Neuron (in vitro differentiated cells): ENCODE data around the gene SEC23A.
"Not testable (repeated sequence)": the region's sequence is repeated elsewhere in the genome, so short reads cannot be mapped to it uniquely, and the experiment has no call there.

Experiments used
- H2AFZ ChIP-seq: one replicate; pipeline ENCODE4 v1.6.1; 2013; ENCODE audit warnings: low read depth, mild to moderate bottlenecking, inconsistent platforms, low read length, moderate library complexity
- H3K27me3 ChIP-seq: one replicate; pipeline ENCODE4 v1.6.1; 2013; ENCODE audit warnings: low read length; ENCODE audit not compliant: insufficient read depth
- H3K36me3 ChIP-seq: one replicate; pipeline ENCODE4 v1.6.1; 2013; ENCODE audit warnings: low read length; ENCODE audit not compliant: insufficient read depth
- H3K4me1 ChIP-seq: one replicate; pipeline ENCODE4 v1.6.1; 2013; ENCODE audit warnings: low read length; ENCODE audit not compliant: insufficient read depth
- H3K4me3 ChIP-seq: 2 replicates; pipeline ENCODE4 v1.5.1; 2013; ENCODE audit warnings: mild to moderate bottlenecking, low read length, moderate library complexity
- H3K9me3 ChIP-seq: one replicate; pipeline ENCODE4 v1.6.1; 2013; ENCODE audit warnings: low read length

The SEC23A gene

DNA sequence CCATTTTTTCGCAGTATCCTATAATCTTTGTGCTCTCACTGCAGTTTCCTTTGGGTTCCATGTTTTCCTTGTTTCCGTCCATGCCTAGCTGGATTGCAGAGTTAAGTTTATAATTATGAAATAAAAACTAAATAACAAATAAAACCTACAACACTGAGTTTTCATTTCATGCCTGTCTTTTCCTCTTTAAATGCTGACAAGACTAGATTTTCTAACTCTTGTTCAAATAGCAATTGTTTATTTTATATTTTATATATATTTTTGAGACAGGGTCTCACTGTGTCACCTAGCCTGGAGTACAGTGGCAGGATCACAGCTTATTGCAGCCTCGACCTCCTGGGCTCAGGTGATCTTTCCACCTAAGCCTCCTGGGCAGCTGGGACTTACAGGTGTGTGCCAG is 5.8 kb upstream of the SEC23A start:
- H2AFZ ChIP-seq, result no peak overlapping the region
- peaks cover 8% of the 10 kb centered on the region for H3K4me1 ChIP-seq
- no peak overlapping the region for H3K4me3 ChIP-seq
- no peaks in the 10 kb centered on the region for H3K27me3 ChIP-seq
- H3K36me3 ChIP-seq, result no peaks in the 10 kb centered on the region
- no peaks in the 10 kb centered on the region for H3K9me3 ChIP-seq

DNA sequence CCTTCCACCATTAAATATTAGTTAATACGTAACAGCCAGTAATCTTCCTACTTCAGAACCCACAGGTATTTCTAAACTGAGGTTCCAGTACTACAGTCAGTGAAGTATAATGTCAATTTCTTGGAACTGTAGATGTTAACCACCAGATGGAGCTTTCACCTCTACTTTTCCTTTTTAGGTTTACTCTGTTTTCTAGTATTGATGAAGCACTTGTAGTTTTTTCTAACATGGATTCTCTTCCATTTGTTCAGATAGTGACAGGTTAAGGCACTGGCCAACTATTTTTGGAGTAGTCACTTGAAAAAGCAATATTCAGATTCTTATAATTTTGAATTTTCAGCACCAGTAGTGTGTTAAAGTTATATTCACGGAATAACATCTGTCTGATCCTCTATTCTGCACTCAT is 4.6 kb upstream of the SEC23A start:
- Histone ChIP-seq H3K4me3 (no peak overlapping the region), H2AFZ (no peak overlapping the region), H3K9me3 (no peaks in the 10 kb centered on the region), H3K27me3 (no peaks in the 10 kb centered on the region), H3K36me3 (no peaks in the 10 kb centered on the region), H3K4me1 (peaks cover 8% of the 10 kb centered on the region)

DNA sequence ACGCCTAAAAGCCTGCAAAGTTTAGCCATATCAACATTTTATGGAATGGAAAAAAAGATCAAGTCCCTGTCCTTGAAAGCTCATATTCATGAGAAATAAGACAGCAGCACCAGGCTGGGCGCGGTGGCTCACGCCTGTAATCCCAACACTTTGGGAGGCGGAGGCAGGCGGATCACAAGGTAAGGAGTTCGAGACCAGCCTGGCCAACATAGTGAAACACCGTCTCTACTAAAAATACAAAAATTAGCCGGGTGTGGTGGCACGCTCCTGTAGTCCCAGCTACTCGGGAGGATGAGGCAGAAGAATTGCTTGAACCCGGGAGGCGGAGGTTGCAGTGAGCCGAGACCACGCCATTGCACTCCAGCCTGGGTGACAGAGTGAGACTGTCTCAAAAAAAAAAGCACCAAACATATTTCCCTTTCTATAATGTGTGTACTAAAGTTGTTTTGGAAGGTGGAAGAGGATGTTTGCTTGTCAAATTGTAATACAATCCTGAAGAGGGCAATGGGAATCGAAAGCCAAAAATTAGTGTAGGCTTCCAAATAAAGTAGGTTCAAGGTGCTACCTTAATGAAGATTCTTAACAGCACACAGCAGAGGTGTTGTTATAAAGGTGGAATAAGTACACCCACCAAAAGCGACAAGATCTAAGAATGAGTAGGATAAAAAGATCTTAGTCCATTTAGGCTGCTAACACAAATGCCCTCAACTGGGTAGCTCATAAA is 1.2 kb upstream of the SEC23A start:
- not testable (repeated sequence) for H3K27me3 ChIP-seq, H3K4me1 ChIP-seq, H3K36me3 ChIP-seq, H3K9me3 ChIP-seq
- H2AFZ ChIP-seq, result peak overlapping the region; percentile 92
- H3K4me3 ChIP-seq, result peak overlapping the region; percentile 96

DNA sequence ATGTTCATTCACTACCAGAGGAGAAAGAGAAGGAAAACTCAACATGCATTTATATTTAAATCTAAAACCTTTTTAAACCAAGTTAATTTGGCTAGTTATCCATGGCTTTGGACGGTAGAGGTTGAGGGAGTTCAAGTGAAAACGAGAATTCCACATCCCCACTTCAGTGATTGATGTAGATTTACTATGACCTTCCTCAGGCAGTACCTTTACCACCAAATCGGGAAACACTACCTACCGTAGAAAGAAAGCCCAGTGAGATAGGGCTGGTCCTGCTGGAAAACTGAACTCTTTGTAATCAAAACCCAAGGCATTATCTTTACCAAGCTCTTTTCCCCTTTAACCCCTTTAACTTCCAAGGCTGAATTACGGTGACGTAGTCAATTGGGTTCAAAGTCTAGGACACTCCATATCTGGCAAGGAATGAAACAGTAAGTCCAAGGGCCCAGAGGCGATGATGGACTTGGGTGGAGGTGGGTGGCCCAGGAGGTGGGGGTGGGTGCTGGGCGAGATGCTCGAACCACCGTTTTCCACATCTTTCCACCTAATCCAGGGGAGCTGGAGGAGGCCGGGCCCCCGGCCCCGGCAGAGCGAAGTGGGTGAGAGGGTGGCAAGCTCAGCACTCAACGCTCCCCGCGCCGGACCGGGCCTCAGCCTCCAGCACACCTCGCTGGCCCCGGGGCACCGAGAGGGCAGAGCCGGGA is 618 bp downstream of the SEC23A start:
- H3K9me3 ChIP-seq, result no peaks in the 10 kb centered on the region
- peak overlapping the region; percentile 92 for H2AFZ ChIP-seq
- peaks cover 5% of the 10 kb centered on the region for H3K36me3 ChIP-seq
- peak overlapping the region; percentile 96 for H3K4me3 ChIP-seq
- H3K4me1 ChIP-seq, result peaks cover 8% of the 10 kb centered on the region
- H3K27me3 ChIP-seq, result no peaks in the 10 kb centered on the region

DNA sequence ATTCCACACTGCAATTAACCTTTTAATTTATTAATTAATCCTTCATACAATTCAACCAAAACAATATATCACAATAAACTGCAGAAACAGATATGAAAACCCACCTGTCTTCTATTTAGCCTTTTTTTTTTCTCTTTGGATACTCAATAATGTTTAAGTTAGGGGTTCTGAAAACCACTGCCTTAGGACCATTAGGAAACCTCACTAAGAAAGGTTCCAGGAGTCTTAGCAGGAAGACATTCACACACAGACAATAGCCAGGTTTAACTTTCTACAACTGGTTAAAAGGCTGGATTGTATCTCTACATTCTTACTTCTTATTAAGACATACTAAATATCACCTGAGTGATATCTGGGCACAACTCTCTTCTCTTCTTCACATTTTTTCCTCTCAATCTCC is 3.3 kb downstream of the SEC23A start:
- H3K27me3 ChIP-seq, result no peaks in the 10 kb centered on the region
- no peak overlapping the region for H3K4me3 ChIP-seq
- peaks cover 15% of the 10 kb centered on the region for H3K36me3 ChIP-seq
- H3K9me3 ChIP-seq, result no peaks in the 10 kb centered on the region
- no peak overlapping the region for H2AFZ ChIP-seq
- peaks cover 6% of the 10 kb centered on the region for H3K4me1 ChIP-seq

DNA sequence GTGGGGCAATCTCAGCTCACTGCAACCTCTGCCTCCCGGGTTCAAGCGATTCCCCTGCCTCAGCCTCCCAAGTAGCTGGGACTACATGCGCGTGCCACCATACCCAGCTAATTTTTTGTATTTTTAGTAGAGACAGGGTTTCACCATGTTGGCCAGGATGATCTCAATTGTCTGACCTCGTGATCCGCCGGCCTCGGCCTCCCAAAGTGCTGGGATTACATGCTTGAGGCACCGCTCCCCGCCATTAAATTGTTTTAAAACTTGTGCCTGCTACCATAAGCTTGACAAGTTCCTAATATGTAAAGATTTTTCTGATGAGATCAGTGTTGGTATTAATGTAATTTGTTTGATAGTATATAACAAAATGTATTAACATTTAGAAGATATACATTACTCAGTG is 3.8 kb downstream of the SEC23A start:
- not testable (repeated sequence) for H3K27me3 ChIP-seq, H3K9me3 ChIP-seq, H3K4me3 ChIP-seq, H2AFZ ChIP-seq, H3K4me1 ChIP-seq
- peaks cover 19% of the 10 kb centered on the region for H3K36me3 ChIP-seq

DNA sequence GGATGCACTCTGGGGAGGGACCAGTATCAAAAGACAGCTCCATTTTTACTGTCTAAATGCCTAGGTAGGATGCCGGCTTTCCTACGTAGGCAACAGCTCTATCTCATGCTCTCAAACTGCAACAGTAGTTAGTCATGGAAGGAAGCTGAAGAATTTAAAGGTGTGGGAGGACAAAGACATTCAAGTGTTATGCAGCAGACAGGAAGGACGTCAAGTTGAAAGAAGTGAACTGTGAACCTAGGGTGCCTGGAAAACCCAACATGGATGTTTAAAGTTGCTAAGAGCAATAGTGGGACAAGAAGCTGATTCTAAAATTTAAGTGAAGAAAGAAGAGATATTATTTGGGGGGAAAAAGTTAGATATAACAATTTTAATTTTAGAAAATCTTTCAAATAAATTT is 5.9 kb downstream of the SEC23A start:
- no peaks in the 10 kb centered on the region for H3K4me1 ChIP-seq
- no peaks in the 10 kb centered on the region for H3K27me3 ChIP-seq
- no peaks in the 10 kb centered on the region for H3K9me3 ChIP-seq
- no peak overlapping the region for H3K4me3 ChIP-seq
- no peak overlapping the region for H2AFZ ChIP-seq
- H3K36me3 ChIP-seq, result peaks cover 31% of the 10 kb centered on the region

DNA sequence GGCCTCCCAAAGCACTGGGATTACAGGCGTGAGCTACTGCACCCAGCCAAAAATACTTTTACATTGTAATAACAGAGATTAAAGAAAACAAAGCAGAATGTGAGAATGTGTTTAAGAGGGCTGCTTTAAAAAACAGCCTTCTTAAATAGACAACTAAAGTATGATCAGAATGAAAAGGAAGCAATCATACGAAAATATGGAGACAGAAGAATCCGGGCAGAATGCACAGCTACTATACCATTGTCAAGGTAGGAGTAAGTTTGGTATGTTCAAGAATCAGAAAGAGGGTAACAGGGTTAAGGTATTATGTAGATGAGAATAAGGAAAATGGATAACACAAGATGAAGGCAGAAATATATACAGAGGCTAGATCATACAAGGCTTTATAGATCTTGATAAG is 8.5 kb downstream of the SEC23A start:
- peaks cover 53% of the 10 kb centered on the region for H3K36me3 ChIP-seq
- H2AFZ ChIP-seq, result no peak overlapping the region
- no peaks in the 10 kb centered on the region for H3K4me1 ChIP-seq
- no peak overlapping the region for H3K4me3 ChIP-seq
- H3K27me3 ChIP-seq, result no peaks in the 10 kb centered on the region
- no peaks in the 10 kb centered on the region for H3K9me3 ChIP-seq

DNA sequence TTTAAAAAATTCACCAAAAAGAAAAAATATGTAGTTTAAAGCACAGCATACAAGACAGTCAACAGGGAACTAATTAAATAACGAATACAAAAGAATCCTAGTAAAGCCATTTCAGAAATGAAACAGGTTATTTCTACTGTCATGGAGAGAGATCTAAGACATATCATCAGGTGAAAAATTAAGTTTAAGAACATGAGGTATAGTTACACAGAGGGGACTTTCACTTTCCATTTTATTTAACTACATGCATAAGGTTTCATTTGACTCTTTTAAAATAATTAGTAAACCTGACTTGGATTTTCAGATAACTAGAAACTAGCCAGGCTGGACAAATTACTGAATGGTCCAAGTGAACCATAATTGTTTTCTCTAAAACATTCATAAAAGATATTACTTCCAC is 11.3 kb downstream of the SEC23A start:
- no peaks in the 10 kb centered on the region for H3K4me1 ChIP-seq
- no peaks in the 10 kb centered on the region for H3K9me3 ChIP-seq
- H3K27me3 ChIP-seq, result no peaks in the 10 kb centered on the region
- no peak overlapping the region for H2AFZ ChIP-seq
- peaks cover 60% of the 10 kb centered on the region for H3K36me3 ChIP-seq
- H3K4me3 ChIP-seq, result no peak overlapping the region

DNA sequence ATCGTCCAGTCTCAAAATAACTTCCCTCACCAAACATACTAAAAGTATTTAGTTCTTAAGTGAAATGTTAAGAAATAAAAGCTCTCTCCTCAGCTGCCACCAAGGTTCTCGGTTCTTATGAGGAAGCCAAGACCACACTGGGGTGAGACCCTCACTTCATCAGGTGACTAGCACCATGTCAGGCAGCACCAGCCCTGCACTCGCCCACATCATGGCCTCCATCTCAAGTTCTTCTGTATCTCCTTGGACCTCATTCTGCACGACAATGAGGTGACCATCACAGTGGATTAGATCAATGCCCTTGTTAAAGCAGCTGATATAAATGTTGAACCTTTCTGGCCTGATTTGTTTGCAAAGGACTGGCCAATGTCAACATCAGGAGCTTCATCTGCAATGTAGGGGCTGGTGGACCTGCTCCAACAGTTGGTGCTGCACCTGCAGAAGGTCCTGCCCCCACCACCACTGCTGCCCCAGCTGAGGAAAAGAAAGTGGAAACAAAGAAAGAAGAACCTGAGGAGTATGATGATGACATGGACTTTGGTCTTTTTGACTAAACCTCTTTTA is 12.4 kb downstream of the SEC23A start:
- H3K36me3 ChIP-seq, result peaks cover 67% of the 10 kb centered on the region
- no peak overlapping the region for H3K4me3 ChIP-seq
- H3K27me3 ChIP-seq, result no peaks in the 10 kb centered on the region
- no peaks in the 10 kb centered on the region for H3K9me3 ChIP-seq
- H3K4me1 ChIP-seq, result no peaks in the 10 kb centered on the region
- no peak overlapping the region for H2AFZ ChIP-seq

DNA sequence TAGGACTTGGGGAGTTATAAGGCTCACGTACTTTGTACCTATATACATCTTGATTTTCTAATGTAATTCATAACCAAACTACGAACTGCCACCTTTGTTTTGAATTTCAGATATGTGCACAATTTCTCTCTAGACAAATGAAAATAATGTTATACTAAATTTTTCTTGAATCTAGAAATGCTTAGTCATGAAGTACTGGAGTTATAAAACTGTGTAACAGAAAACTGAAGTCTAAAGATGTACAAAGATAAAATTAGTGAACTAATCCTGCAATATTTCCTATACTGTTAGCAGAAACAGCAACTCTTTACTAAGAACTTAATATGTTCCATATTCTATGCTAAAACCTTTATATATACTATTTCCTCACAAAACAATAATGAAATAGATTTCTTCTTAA is 15.5 kb downstream of the SEC23A start:
- no peak overlapping the region for H3K4me3 ChIP-seq
- H3K9me3 ChIP-seq, result no peaks in the 10 kb centered on the region
- no peak overlapping the region for H2AFZ ChIP-seq
- H3K4me1 ChIP-seq, result no peaks in the 10 kb centered on the region
- H3K27me3 ChIP-seq, result no peaks in the 10 kb centered on the region
- peaks cover 73% of the 10 kb centered on the region for H3K36me3 ChIP-seq

DNA sequence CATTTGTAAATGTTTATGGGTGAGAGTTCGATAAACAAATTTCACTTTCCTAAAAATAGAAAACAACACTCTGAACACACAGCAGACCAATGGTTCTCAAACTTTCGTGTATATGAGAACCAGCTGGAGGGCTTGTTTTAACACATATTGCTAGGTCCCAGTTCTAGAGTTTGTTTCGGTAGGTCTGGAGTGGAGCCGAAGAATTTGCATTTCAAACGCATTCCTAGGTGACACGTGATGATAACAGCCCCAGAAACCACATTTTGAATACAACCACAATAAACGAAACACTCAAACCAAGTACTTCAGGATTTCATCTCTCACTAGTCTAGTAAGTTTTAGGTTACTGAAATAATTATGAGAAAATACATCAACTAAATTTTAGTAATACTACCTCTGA is 17.1 kb downstream of the SEC23A start:
- no peak overlapping the region for H3K4me3 ChIP-seq
- H3K36me3 ChIP-seq, result peaks cover 60% of the 10 kb centered on the region
- no peaks in the 10 kb centered on the region for H3K9me3 ChIP-seq
- H3K27me3 ChIP-seq, result no peaks in the 10 kb centered on the region
- H3K4me1 ChIP-seq, result no peaks in the 10 kb centered on the region
- no peak overlapping the region for H2AFZ ChIP-seq

DNA sequence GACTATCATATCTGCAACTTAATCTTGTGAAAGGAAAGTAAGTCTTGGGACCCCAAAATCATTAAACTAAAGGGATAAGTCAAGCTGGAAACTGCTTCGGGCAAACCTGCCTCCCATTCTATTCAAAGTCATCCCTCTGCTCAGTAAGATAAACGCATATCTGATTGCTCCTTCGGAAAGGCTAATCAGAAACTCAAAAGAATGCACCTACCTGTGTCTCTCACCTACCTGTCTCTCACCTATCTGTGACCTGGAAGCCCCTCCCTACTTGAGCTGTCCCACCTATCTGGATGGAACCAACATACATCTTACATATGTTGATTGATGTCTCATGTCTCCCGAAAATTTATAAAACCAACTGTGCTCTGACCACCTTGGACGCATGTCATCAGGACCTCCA is 19.9 kb downstream of the SEC23A start:
- H3K4me3 ChIP-seq, result no peak overlapping the region
- peaks cover 49% of the 10 kb centered on the region for H3K36me3 ChIP-seq

More for the DNA sequence above, 19.9 kb downstream of the SEC23A start:
- Histone ChIP-seq H3K4me1 (no peaks in the 10 kb centered on the region), H2AFZ (no peak overlapping the region), H3K9me3 (no peaks in the 10 kb centered on the region), H3K27me3 (no peaks in the 10 kb centered on the region)
